Measurements from ENCODE around the gene AQP12B.

AQP12B gene

DNA sequence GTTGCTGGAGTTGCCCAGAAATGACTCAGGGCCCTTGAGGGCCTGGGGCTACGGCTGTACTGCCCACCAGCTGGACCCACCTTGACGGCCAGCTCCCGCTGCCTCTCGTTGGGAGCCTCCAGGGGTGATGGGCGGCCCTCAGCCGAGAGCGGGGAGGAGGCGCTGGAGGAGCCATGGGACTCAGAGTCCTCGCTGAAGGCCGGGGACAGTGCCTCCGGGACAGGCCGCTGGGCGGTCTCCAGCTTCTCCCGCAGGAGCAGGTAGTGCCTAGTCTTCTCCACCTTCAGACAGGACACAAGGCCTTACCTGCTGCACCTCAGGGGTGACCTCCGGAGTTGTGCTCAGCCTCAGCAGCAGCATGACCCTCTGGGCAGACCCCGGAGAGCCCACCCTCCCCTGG is 39.7 kb upstream of the AQP12B start:
- Mint-ChIP-seq H3K27me3 (no peaks in the 10 kb centered on the region), H3K36me3 (no peaks in the 10 kb centered on the region), H3K4me1 (ENCODE audit: low read depth) (no peaks in the 10 kb centered on the region), H3K27ac (no peak overlapping the region), H3K4me3 (no peak overlapping the region), H3K9me3 (ENCODE audit: low read depth) (no peaks in the 10 kb centered on the region)

DNA sequence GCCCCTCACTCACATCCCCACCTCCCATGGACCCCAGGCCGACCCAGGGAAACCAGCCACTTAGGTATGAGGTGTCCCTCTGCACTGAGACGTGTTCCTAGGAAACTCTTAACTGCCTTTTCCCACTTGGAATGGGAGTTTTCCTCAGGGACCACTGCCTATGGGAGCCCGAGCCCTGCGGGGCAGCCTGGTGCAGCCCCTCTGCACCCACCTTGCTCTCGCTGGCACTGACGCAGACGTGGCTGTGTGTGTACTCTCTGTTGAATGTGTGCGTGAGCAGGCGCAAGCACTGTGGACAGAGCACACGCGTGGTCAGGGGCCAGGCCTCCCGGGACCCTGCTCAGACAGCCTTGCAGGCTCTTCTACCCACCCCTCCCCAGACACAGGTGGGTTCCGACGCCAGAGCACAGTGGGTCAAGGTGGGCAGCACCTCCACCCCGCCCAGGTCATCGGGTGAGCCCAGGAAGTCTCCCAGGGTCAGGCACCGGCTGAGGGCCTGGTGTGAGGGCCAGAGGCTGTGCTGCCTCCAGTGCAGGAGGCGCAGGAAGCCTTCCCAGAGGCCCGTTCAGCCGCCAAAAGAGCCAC is 39.0 kb upstream of the AQP12B start:
- no peaks in the 10 kb centered on the region for H3K27me3 Mint-ChIP-seq
- no peak overlapping the region for H3K4me3 Mint-ChIP-seq
- no peaks in the 10 kb centered on the region for H3K36me3 Mint-ChIP-seq
- H3K9me3 Mint-ChIP-seq (ENCODE audit: low read depth): no peaks in the 10 kb centered on the region
- no peaks in the 10 kb centered on the region for H3K4me1 Mint-ChIP-seq (ENCODE audit: low read depth)
- no peak overlapping the region for H3K27ac Mint-ChIP-seq

- Mint-ChIP-seq H3K4me1 (ENCODE audit: low read depth) (no peaks in the 10 kb centered on the region), H3K27me3 (no peaks in the 10 kb centered on the region), H3K27ac (no peak overlapping the region), H3K4me3 (no peak overlapping the region), H3K36me3 (no peaks in the 10 kb centered on the region), H3K9me3 (ENCODE audit: low read depth) (no peaks in the 10 kb centered on the region)
Observed at GRCh38 chr2:240720686-240721595, 38.3 kb upstream of the AQP12B start.

GRCh38 chr2:240719676-240720545 is 37.2 kb upstream of the AQP12B start:
- Mint-ChIP-seq H3K4me3 (no peak overlapping the region), H3K4me1 (ENCODE audit: low read depth) (no peaks in the 10 kb centered on the region), H3K27me3 (no peaks in the 10 kb centered on the region), H3K9me3 (ENCODE audit: low read depth) (no peaks in the 10 kb centered on the region), H3K36me3 (no peaks in the 10 kb centered on the region), H3K27ac (no peak overlapping the region)

- Mint-ChIP-seq H3K27ac (no peak overlapping the region), H3K4me1 (ENCODE audit: low read depth) (no peaks in the 10 kb centered on the region), H3K4me3 (no peak overlapping the region), H3K9me3 (ENCODE audit: low read depth) (no peaks in the 10 kb centered on the region), H3K27me3 (no peaks in the 10 kb centered on the region), H3K36me3 (no peaks in the 10 kb centered on the region)
Observed at GRCh38 chr2:240718896-240719490, 36.3 kb upstream of the AQP12B start.

GRCh38 chr2:240717681-240718581 is 35.2 kb upstream of the AQP12B start:
- no peaks in the 10 kb centered on the region for H3K4me1 Mint-ChIP-seq (ENCODE audit: low read depth)
- H3K36me3 Mint-ChIP-seq: no peaks in the 10 kb centered on the region
- H3K9me3 Mint-ChIP-seq (ENCODE audit: low read depth): no peaks in the 10 kb centered on the region
- H3K4me3 Mint-ChIP-seq: no peak overlapping the region
- no peak overlapping the region for H3K27ac Mint-ChIP-seq
- H3K27me3 Mint-ChIP-seq: no peaks in the 10 kb centered on the region

DNA sequence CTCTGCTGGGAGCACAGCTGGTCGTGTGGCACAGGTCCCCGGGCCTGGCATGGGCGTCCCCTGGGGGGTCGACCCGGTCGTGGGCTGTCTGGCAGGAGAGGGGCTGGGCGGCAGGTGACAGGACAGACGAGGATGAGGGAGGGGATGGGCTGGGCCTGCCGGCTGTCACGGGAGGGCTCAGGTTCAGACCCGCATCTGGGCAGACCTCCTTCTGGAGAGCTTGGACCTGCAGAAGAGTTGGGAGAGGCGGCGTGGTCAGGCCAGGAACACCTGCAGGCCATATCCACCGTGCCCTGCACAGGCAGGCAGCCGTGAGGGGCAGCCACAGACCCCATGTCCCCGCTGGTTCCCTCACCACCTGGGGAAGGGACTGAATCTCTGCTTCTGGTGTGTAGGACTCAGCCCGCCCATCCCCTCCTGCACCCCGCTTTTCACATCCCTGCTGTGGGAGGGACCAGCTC is 34.5 kb upstream of the AQP12B start:
- no peaks in the 10 kb centered on the region for H3K27me3 Mint-ChIP-seq
- H3K36me3 Mint-ChIP-seq: no peaks in the 10 kb centered on the region
- no peak overlapping the region for H3K27ac Mint-ChIP-seq
- H3K9me3 Mint-ChIP-seq (ENCODE audit: low read depth): no peaks in the 10 kb centered on the region
- H3K4me1 Mint-ChIP-seq (ENCODE audit: low read depth): no peaks in the 10 kb centered on the region
- no peak overlapping the region for H3K4me3 Mint-ChIP-seq

GRCh38 chr2:240716130-240716798 is 33.6 kb upstream of the AQP12B start:
- H3K4me1 Mint-ChIP-seq (ENCODE audit: low read depth): no peaks in the 10 kb centered on the region
- H3K27me3 Mint-ChIP-seq: no peaks in the 10 kb centered on the region
- H3K27ac Mint-ChIP-seq: no peak overlapping the region
- H3K4me3 Mint-ChIP-seq: no peak overlapping the region
- H3K36me3 Mint-ChIP-seq: no peaks in the 10 kb centered on the region
- H3K9me3 Mint-ChIP-seq (ENCODE audit: low read depth): no peaks in the 10 kb centered on the region

GRCh38 chr2:240714747-240715725 is 32.4 kb upstream of the AQP12B start:
- H3K27me3 Mint-ChIP-seq: no peaks in the 10 kb centered on the region
- no peak overlapping the region for H3K4me3 Mint-ChIP-seq
- no peak overlapping the region for H3K27ac Mint-ChIP-seq
- no peaks in the 10 kb centered on the region for H3K36me3 Mint-ChIP-seq
- no peaks in the 10 kb centered on the region for H3K4me1 Mint-ChIP-seq (ENCODE audit: low read depth)
- no peaks in the 10 kb centered on the region for H3K9me3 Mint-ChIP-seq (ENCODE audit: low read depth)

DNA sequence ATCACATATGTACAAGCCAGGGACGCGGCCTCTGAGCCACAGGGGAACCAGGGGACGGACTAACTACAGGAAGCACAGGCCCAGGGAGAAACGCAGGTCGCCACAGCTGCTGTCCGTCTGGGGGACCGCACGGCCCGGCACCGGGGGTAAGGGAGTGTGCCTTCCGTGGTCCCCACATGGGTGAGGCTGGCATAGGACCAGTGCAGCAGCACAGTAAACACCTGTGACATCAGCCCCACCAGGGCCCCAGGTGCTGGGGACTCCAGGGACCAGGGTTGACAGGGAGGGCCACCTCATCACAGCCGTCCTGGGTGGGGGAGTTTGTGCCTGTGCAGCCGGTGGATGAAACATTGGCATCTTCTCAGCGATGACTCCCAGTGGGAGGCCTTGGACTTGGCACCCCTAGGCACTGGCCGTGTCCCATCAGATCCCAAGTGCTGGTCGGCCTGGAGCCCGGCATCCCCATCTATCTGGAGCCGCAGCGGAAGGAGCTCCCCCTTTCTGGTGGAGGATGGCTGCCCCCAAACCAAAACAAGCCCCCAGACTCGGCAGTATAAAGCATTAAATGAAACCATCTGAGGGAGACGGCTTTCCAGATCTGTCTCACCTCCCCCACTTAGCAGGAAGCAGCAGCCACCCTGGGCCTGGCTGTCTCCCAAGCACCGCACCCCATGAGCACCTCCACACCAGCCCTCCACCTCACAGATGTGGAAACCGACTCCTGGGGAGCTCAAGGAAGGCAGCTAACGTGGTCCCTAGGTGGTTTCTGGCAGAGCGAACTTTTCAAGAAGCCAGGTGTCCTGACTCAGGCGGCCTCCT is 31.5 kb upstream of the AQP12B start:
- Mint-ChIP-seq H3K9me3 (ENCODE audit: low read depth) (no peaks in the 10 kb centered on the region), H3K36me3 (no peaks in the 10 kb centered on the region), H3K4me3 (no peak overlapping the region), H3K27me3 (no peaks in the 10 kb centered on the region), H3K27ac (no peak overlapping the region), H3K4me1 (ENCODE audit: low read depth) (no peaks in the 10 kb centered on the region)

GRCh38 chr2:240713071-240713927 is 30.6 kb upstream of the AQP12B start:
- Mint-ChIP-seq H3K4me1 (ENCODE audit: low read depth) (no peaks in the 10 kb centered on the region), H3K27me3 (no peaks in the 10 kb centered on the region), H3K4me3 (no peak overlapping the region), H3K27ac (no peak overlapping the region), H3K36me3 (no peaks in the 10 kb centered on the region), H3K9me3 (ENCODE audit: low read depth) (no peaks in the 10 kb centered on the region)
